IMR-90 (cell line): ENCODE data around the gene EXOC6B. TPM values are rescaled to one million over a fixed set of nuclear protein-coding genes. Genes with fewer than 3 reads are reported as not detected.

Source experiments
- ATAC-seq: fragments of 200-7000 bp; cut with Tn5 transposase; 2 replicates; pipeline ENCODE4 v1.9.1; 2020; ENCODE audit warnings: low read depth, mild to moderate bottlenecking, moderate library complexity
- BruUV-seq: library from RNA; stranded (reverse); fragments of 400-500 nt; replicated peaks from 2 replicates; lab custom pipeline; 2021; lab: Mats Ljungman, UMichigan
- CTCF ChIA-PET: fragments of 300-600 bp; formaldehyde crosslinking; extraction: SDS; loops from one replicate; lab custom pipeline; 2021; ENCODE audit warnings: antibody characterized with exemption; lab: Yijun Ruan, JAX
- POLR2A ChIA-PET: fragments of 300-600 bp; sonication (Branson Sonifier 250); formaldehyde crosslinking; loops from one replicate; lab custom pipeline; 2022; ENCODE audit warnings: antibody characterized with exemption; ENCODE audit not compliant: unreplicated experiment; lab: Charles Lee
- DNase-seq: peaks from one replicate; pipeline ENCODE4 v3.0.0; 2013
- H2AFZ ChIP-seq: replicated peaks from 2 replicates; pipeline ENCODE3; 2013; ENCODE audit warnings: low read length, mild to moderate bottlenecking; ENCODE audit not compliant: poor library complexity
- H2AK5ac ChIP-seq: 2 replicates; pipeline ENCODE4 v1.6.1; 2013; ENCODE audit warnings: low read depth, low read length, inconsistent platforms
- H2AK9ac ChIP-seq: replicated peaks from 2 replicates; pipeline ENCODE3; 2013; ENCODE audit warnings: mild to moderate bottlenecking, low read depth, low read length, moderate library complexity; ENCODE audit not compliant: poor library complexity
- H2BK120ac ChIP-seq: 2 replicates; pipeline ENCODE4 v1.6.1; 2013; ENCODE audit warnings: low read depth, low read length, inconsistent platforms
- H2BK15ac ChIP-seq: 3 replicates; pipeline ENCODE4 v1.6.1; 2013; ENCODE audit warnings: low read depth, low read length, inconsistent platforms
- H2BK20ac ChIP-seq: 2 replicates; pipeline ENCODE4 v1.6.1; 2013; ENCODE audit warnings: low read depth, mild to moderate bottlenecking, inconsistent platforms, low read length, moderate library complexity
- H2BK5ac ChIP-seq: 2 replicates; pipeline ENCODE4 v1.6.1; 2013; ENCODE audit warnings: mild to moderate bottlenecking, low read depth, low read length, inconsistent platforms; ENCODE audit not compliant: poor library complexity, severe bottlenecking
- H3K14ac ChIP-seq: replicated peaks from 2 replicates; pipeline ENCODE4 v1.6.1; 2013; ENCODE audit warnings: low read depth, low read length, inconsistent platforms
- H3K18ac ChIP-seq: 2 replicates; pipeline ENCODE4 v1.6.1; 2013; ENCODE audit warnings: low read depth, low read length, control low read depth
- H3K23ac ChIP-seq: 2 replicates; pipeline ENCODE4 v1.6.1; 2013; ENCODE audit warnings: low read depth, low read length, inconsistent platforms
- H3K27ac ChIP-seq: 2 replicates; pipeline ENCODE4 v1.5.1; 2013; ENCODE audit warnings: mild to moderate bottlenecking, control low read depth, low read length; ENCODE audit not compliant: insufficient read depth
- H3K27me3 ChIP-seq: 2 replicates; pipeline ENCODE4 v1.6.1; 2013; ENCODE audit warnings: low read length; ENCODE audit not compliant: control insufficient read depth, insufficient read depth
- H3K36me3 ChIP-seq: 2 replicates; pipeline ENCODE4 v1.6.1; 2013; ENCODE audit warnings: low read length, mixed read lengths; ENCODE audit not compliant: control insufficient read depth, insufficient read depth
- H3K4ac ChIP-seq: 2 replicates; pipeline ENCODE4 v1.6.1; 2013; ENCODE audit warnings: low read depth, low read length, inconsistent platforms
- H3K4me1 ChIP-seq: 2 replicates; pipeline ENCODE4 v1.6.1; 2013; ENCODE audit warnings: low read length, mixed read lengths; ENCODE audit not compliant: control insufficient read depth, insufficient read depth
- H3K4me2 ChIP-seq: 2 replicates; pipeline ENCODE4 v1.6.1; 2013; ENCODE audit warnings: low read depth, mild to moderate bottlenecking, control low read depth, low read length, moderate library complexity
- H3K4me3 ChIP-seq: 2 replicates; pipeline ENCODE4 v1.5.1; 2013; ENCODE audit warnings: low read depth, mild to moderate bottlenecking, control low read depth, low read length, moderate library complexity; ENCODE audit not compliant: insufficient read depth
- H3K56ac ChIP-seq: 2 replicates; pipeline ENCODE4 v1.6.1; 2013; ENCODE audit warnings: low read length, inconsistent platforms; ENCODE audit not compliant: insufficient read depth; ENCODE audit errors: extremely low read depth
- H3K79me1 ChIP-seq, 2 experiments: 2 replicates each; pipeline ENCODE4 v1.6.1; 2013; ENCODE audit warnings: low read length in 2 of 2, inconsistent platforms in 1 of 2, low read depth in 1 of 2
- H3K9ac ChIP-seq: 2 replicates; pipeline ENCODE4 v1.6.1; 2013; ENCODE audit warnings: low read depth, low read length, control low read depth
- H3K9me1 ChIP-seq: 2 replicates; pipeline ENCODE4 v1.6.1; 2013; ENCODE audit warnings: low read length, inconsistent platforms; ENCODE audit not compliant: insufficient read depth
- H3K9me3 ChIP-seq: 2 replicates; pipeline ENCODE4 v1.6.1; 2013; ENCODE audit warnings: low read length; ENCODE audit not compliant: control insufficient read depth, insufficient read depth
- H4K20me1 ChIP-seq: 2 replicates; pipeline ENCODE4 v1.6.1; 2013; ENCODE audit warnings: low read length, inconsistent platforms; ENCODE audit not compliant: insufficient read depth
- H4K5ac ChIP-seq: 2 replicates; pipeline ENCODE4 v1.6.1; 2013; ENCODE audit warnings: mild to moderate bottlenecking, low read depth, low read length, control low read depth
- H4K8ac ChIP-seq, 2 experiments: 2 replicates each; pipeline ENCODE4 v1.6.1; 2013; ENCODE audit warnings: low read depth in 2 of 2, low read length in 2 of 2, control low read depth in 1 of 2, inconsistent platforms in 1 of 2
- H4K91ac ChIP-seq: 2 replicates; pipeline ENCODE4 v1.6.1; 2013; ENCODE audit warnings: low read depth, low read length, inconsistent platforms; ENCODE audit not compliant: insufficient read depth
- BHLHE40 ChIP-seq: fragments of 150-350 bp; IDR thresholded peaks from 2 replicates; pipeline ENCODE4 v1.6.1; 2016; ENCODE audit warnings: mild to moderate bottlenecking, low read depth, low read length
- CEBPB ChIP-seq: IDR thresholded peaks from 2 replicates; pipeline ENCODE4 v1.6.1; 2012; ENCODE audit warnings: low read depth, low read length, improper control_type of control experiment
- CHD1 ChIP-seq: IDR thresholded peaks from 2 replicates; pipeline ENCODE4 v1.6.1; 2012; ENCODE audit warnings: low read depth, low read length, improper control_type of control experiment
- FOS ChIP-seq: fragments of 150-350 bp; IDR thresholded peaks from 2 replicates; pipeline ENCODE4 v1.6.1; 2016; ENCODE audit warnings: low read depth, low read length
- MAFK ChIP-seq: IDR thresholded peaks from 2 replicates; pipeline ENCODE4 v1.6.1; 2012; ENCODE audit warnings: low read depth, low read length, improper control_type of control experiment
- MAZ ChIP-seq: IDR thresholded peaks from 2 replicates; pipeline ENCODE4 v1.6.1; 2012; ENCODE audit warnings: low read depth, mild to moderate bottlenecking, low read length, improper control_type of control experiment, moderate library complexity, borderline replicate concordance
- NFE2L2 ChIP-seq: fragments of 150-350 bp; IDR thresholded peaks from 2 replicates; pipeline ENCODE4 v1.6.1; 2016; ENCODE audit warnings: low read depth, mild to moderate bottlenecking, low read length
- POLR2A ChIP-seq: IDR thresholded peaks from 2 replicates; pipeline ENCODE4 v1.6.1; 2012; ENCODE audit warnings: mild to moderate bottlenecking, low read depth, low read length
- RAD21 ChIP-seq: IDR thresholded peaks from 2 replicates; pipeline ENCODE4 v1.6.1; 2012; ENCODE audit warnings: low read length, improper control_type of control experiment
- RFX5 ChIP-seq: IDR thresholded peaks from 2 replicates; pipeline ENCODE4 v1.8.0; 2012; ENCODE audit warnings: low read depth, mild to moderate bottlenecking, low read length, moderate library complexity
- SMC3 ChIP-seq: fragments of 150-350 bp; IDR thresholded peaks from 2 replicates; pipeline ENCODE4 v1.6.1; 2016; ENCODE audit warnings: low read depth, mild to moderate bottlenecking, antibody characterized with exemption, low read length, moderate library complexity
- WGBS, 2 experiments: methylation state at CpG; one replicate each; pipeline versions ENCODE4 v1.1.5 to v1.1.7; 2013; ENCODE audit warnings: missing lambda C conversion rate in 2 of 2; ENCODE audit not compliant: insufficient read length in 1 of 2; ENCODE audit errors: extremely low coverage in 2 of 2; 5-methylcytosine and 5-hydroxymethylcytosine counted together
- dilution Hi-C: fragments of 300-500 bp; cut with HindIII; formaldehyde crosslinking; loops from one replicate; pipeline ENCODE4 v1.14.3; 2018; ENCODE audit warnings: low sequenced_read_pairs; ENCODE audit not compliant: unreplicated experiment
- in situ Hi-C: fragments of 300-500 bp; cut with MboI; formaldehyde crosslinking; loops from 3 replicates; pipeline ENCODE4 v1.14.3; 2019; ENCODE audit warnings: low sequenced_read_pairs, inconsistent platforms, mixed read lengths
- intact Hi-C: fragments of 100-400 bp; cut with micrococcal nuclease; formaldehyde crosslinking; loops from 2 replicates; pipeline ENCODE4 v1.10.0; 2022
- polyA plus RNA-seq, 3 experiments: library from polyadenylated mRNA; depleted of rRNA; stranded (reverse); fragments of >200 nt; gene quantifications; 2 replicates each; pipeline ENCODE4 v1.2.3, GENCODE V29; 2012; ENCODE audit warnings: low replicate concordance in 1 of 3
- total RNA-seq: library from RNA; depleted of rRNA; stranded (reverse); fragments of >200 nt; gene quantifications from 2 replicates; pipeline ENCODE4 v1.2.3, GENCODE V29; 2012
- TF ChIP-seq, protein P1 (sequence below): conservative IDR thresholded peaks from 2 replicates; pipeline ENCODE4 v1.5.1; 2012; ENCODE audit warnings: mild to moderate bottlenecking, low read depth, low read length, improper control_type of control experiment

Gene EXOC6B
- total and polyA plus RNA-seq, 2 of the 4 experiments (the other 2 are of a cell fraction), result 10.2 to 29.4 TPM

DNA sequence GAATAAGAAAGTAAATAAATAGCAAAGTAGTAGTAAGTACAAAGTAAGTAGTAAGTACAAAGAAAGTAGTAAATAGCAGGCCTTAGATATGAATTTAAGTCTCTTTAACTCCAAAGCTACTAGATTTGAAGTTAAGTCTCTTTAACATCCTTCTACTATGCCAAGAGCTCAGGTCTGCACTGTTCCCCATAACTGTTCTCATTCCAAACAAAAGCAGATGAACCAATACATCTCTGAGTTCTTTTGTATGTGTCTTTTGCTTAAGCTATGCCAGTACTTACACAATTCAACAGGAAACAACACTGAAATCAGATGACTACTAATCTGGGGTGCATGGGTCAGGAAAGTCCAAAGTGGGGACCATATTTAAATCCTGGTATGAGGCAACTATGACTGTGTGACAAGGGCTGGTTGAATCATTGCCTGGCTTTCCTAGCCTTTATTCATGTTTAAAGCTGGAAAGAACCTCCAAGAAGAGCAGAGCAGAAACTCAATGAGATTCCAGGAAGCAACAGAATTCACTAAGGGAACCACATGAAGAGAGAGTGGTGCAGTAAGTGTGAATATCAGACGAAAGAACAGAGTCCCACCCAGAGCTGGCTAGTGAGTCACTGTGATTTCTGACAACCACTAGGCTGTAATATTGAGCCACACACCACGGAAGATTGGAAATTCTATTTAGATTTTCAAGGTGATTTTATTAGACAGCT lies 627.1 kb downstream of the EXOC6B start:
- Histone ChIP-seq H2AFZ (no peak overlapping the region), H3K4me1 (peaks cover 2% of the 10 kb centered on the region), H2AK9ac (no peak overlapping the region), H3K14ac (no peak overlapping the region), H4K5ac (no peak overlapping the region), H3K4me2 (no peak overlapping the region), H3K27me3 (no peaks in the 10 kb centered on the region), H3K9me1 (peaks cover 2% of the 10 kb centered on the region; the same call in 1 of the 2 replicates), H3K79me1 (no peaks in the 10 kb centered on the region), H3K56ac (no peak overlapping the region), H3K23ac (no peak overlapping the region), H2AK5ac (no peak overlapping the region), H2BK120ac (no peak overlapping the region), H3K9ac (0 out of 2 replicates have a peak overlapping the region, but pooled peaks have one; percentile 17), H3K18ac (no peak overlapping the region), H3K9me3 (no peaks in the 10 kb centered on the region), H3K4ac (no peak overlapping the region), H3K27ac (no peak overlapping the region), H4K8ac (no peak overlapping the region), H2BK20ac (no peak overlapping the region), H2BK5ac (no peak overlapping the region), H4K20me1 (no peaks in the 10 kb centered on the region), H4K91ac (no peak overlapping the region), H2BK15ac (no peak overlapping the region), H3K36me3 (no peaks in the 10 kb centered on the region), H3K4me3 (no peak overlapping the region)
- CTCF ChIA-PET, result interaction anchor here (0.8 to 1.1 kb wide), 2 partner anchors 20 to 381 kb away, joined by 3 to 4 read pairs; no protein-coding TSS in a partner anchor
- peak; percentile 76 for ATAC-seq
- WGBS, 2 experiments, result no CpG with 5 or more reads among the region's 2 CpGs
- in situ Hi-C loops (no loop called here), dilution Hi-C loops (no loop called here), intact Hi-C loops (loop anchor here (1.0 to 5.0 kb wide), 2 partner anchors 381 to 549 kb away; no protein-coding TSS in a partner anchor)
- DNase-seq, result peak; percentile 57
- TF ChIP-seq POLR2A (no peak), RAD21 (peak; percentile 42), MAFK (no peak), CEBPB (peak; percentile 54), RFX5 (no peak), SMC3 (peak; percentile 27; the same call in 1 of the 2 replicates), FOS (no peak), BHLHE40 (no peak), CHD1 (no peak), MAZ (no peak), NFE2L2 (no peak)
- TF ChIP-seq, protein P1, sequence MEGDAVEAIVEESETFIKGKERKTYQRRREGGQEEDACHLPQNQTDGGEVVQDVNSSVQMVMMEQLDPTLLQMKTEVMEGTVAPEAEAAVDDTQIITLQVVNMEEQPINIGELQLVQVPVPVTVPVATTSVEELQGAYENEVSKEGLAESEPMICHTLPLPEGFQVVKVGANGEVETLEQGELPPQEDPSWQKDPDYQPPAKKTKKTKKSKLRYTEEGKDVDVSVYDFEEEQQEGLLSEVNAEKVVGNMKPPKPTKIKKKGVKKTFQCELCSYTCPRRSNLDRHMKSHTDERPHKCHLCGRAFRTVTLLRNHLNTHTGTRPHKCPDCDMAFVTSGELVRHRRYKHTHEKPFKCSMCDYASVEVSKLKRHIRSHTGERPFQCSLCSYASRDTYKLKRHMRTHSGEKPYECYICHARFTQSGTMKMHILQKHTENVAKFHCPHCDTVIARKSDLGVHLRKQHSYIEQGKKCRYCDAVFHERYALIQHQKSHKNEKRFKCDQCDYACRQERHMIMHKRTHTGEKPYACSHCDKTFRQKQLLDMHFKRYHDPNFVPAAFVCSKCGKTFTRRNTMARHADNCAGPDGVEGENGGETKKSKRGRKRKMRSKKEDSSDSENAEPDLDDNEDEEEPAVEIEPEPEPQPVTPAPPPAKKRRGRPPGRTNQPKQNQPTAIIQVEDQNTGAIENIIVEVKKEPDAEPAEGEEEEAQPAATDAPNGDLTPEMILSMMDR, result peak; percentile 42
- POLR2A ChIA-PET, result no interaction called here
- no TSS peak for BruUV-seq
